ENCODE measurements around the gene CAND1.

CAND1 gene

GRCh38 chr12:67323007-67323406 is 53.8 kb downstream of the CAND1 start:
- no peak for TF ChIP-seq CTCF (IDR thresholded peaks at IDR 0.05)
- Histone ChIP-seq H3K4me3 (ENCODE audit: low read depth, low read length) (no peak overlapping the region), H3K79me2 (no peaks in the 10 kb centered on the region), H3K9me3 (ENCODE audit: control insufficient read depth, low read length) (no peaks in the 10 kb centered on the region), H3K27ac (no peak overlapping the region), H3K36me3 (ENCODE audit: control insufficient read depth, insufficient read depth, low read length) (no peaks in the 10 kb centered on the region), H3K4me1 (no peaks in the 10 kb centered on the region), H3K9ac (no peak overlapping the region), H3K27me3 (ENCODE audit: control insufficient read depth, insufficient read depth, low read length) (no peaks in the 10 kb centered on the region), H2AFZ (no peak overlapping the region), H3K4me2 (ENCODE audit: low read length) (no peak overlapping the region)

- Histone ChIP-seq H3K9ac (no peak overlapping the region), H2AFZ (no peak overlapping the region), H3K4me2 (ENCODE audit: low read length) (no peak overlapping the region), H3K36me3 (ENCODE audit: control insufficient read depth, insufficient read depth, low read length) (no peaks in the 10 kb centered on the region), H3K27me3 (ENCODE audit: control insufficient read depth, insufficient read depth, low read length) (no peaks in the 10 kb centered on the region), H3K4me3 (ENCODE audit: low read depth, low read length) (no peak overlapping the region), H3K4me1 (no peaks in the 10 kb centered on the region), H3K79me2 (no peaks in the 10 kb centered on the region), H3K27ac (no peak overlapping the region), H3K9me3 (ENCODE audit: control insufficient read depth, low read length) (no peaks in the 10 kb centered on the region)
- no peak for TF ChIP-seq CTCF (IDR thresholded peaks at IDR 0.05)
Measured at GRCh38 chr12:67326637-67327036, 57.5 kb downstream of the CAND1 start.

DNA sequence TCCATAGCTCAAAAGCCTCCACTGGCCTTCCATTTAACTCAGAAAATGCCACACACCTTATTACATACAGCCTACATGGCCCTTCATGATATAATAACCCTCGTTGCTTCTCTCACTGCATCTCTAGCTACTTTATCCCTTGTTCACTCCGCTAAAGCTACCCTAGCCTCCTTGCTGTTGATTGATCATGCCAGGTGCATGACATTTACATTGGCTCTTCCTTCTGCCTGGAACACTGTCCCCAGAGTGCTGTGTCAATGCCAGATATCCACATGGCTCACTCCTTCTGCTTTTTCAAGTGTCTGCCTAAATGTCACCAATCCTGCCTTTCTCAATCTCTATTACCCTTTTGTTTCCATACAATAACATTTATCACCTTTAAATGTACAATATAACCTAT is 58.3 kb downstream of the CAND1 start:
- Histone ChIP-seq H3K79me2 (no peaks in the 10 kb centered on the region), H3K9ac (no peak overlapping the region), H2AFZ (no peak overlapping the region), H3K4me1 (no peaks in the 10 kb centered on the region), H3K9me3 (ENCODE audit: control insufficient read depth, low read length) (no peaks in the 10 kb centered on the region), H3K4me3 (ENCODE audit: low read depth, low read length) (no peak overlapping the region), H3K4me2 (ENCODE audit: low read length) (no peak overlapping the region), H3K27me3 (ENCODE audit: control insufficient read depth, insufficient read depth, low read length) (no peaks in the 10 kb centered on the region), H3K27ac (no peak overlapping the region), H3K36me3 (ENCODE audit: control insufficient read depth, insufficient read depth, low read length) (no peaks in the 10 kb centered on the region)
- TF ChIP-seq CTCF (IDR thresholded peaks at IDR 0.05) = no peak

DNA sequence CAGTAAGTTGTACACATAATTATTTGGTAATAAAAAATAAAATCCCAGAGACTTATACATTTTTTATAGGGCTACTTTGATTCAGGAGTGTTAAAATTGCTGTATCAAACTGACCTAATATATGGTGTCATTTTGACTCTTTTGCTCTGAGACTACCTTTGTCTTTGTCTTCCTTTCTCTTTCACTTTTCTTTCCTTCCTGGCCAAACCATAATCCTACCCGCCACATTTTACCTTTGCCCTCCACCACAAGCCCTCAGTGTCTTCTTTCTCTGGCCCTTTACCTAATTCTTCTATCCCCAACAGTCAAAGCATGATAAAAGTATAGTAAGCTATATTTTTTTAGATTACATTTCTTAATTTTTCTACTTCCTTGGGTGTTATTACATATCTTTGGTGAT is 62.0 kb downstream of the CAND1 start:
- Histone ChIP-seq H3K9me3 (ENCODE audit: control insufficient read depth, low read length) (no peaks in the 10 kb centered on the region), H3K27me3 (ENCODE audit: control insufficient read depth, insufficient read depth, low read length) (no peaks in the 10 kb centered on the region), H3K4me2 (ENCODE audit: low read length) (no peak overlapping the region), H3K4me1 (no peaks in the 10 kb centered on the region), H3K36me3 (ENCODE audit: control insufficient read depth, insufficient read depth, low read length) (no peaks in the 10 kb centered on the region), H3K27ac (no peak overlapping the region), H2AFZ (no peak overlapping the region), H3K79me2 (no peaks in the 10 kb centered on the region), H3K4me3 (ENCODE audit: low read depth, low read length) (no peak overlapping the region), H3K9ac (no peak overlapping the region)
- no peak for TF ChIP-seq CTCF (IDR thresholded peaks at IDR 0.05)

GRCh38 chr12:67331828-67332227 is 62.7 kb downstream of the CAND1 start:
- H3K4me2 ChIP-seq (ENCODE audit: low read length) = no peak overlapping the region
- H3K27me3 ChIP-seq (ENCODE audit: control insufficient read depth, insufficient read depth, low read length) = no peaks in the 10 kb centered on the region
- no peak overlapping the region for H3K9ac ChIP-seq
- H3K4me3 ChIP-seq (ENCODE audit: low read depth, low read length) = no peak overlapping the region
- no peaks in the 10 kb centered on the region for H3K4me1 ChIP-seq
- H3K27ac ChIP-seq = no peak overlapping the region
- no peak overlapping the region for H2AFZ ChIP-seq
- no peaks in the 10 kb centered on the region for H3K79me2 ChIP-seq
- no peaks in the 10 kb centered on the region for H3K9me3 ChIP-seq (ENCODE audit: control insufficient read depth, low read length)
- no peak for TF ChIP-seq CTCF (IDR thresholded peaks at IDR 0.05)
- H3K36me3 ChIP-seq (ENCODE audit: control insufficient read depth, insufficient read depth, low read length) = no peaks in the 10 kb centered on the region
